GM12878 (cell line): ENCODE data around the gene KIF11. TPM values are rescaled to one million over a fixed set of nuclear protein-coding genes. Genes with fewer than 3 reads are reported as not detected.

ENCODE experiments used
- ATAC-seq: fragments of 200-7000 bp; cut with Tn5 transposase; 3 replicates; pipeline ENCODE4 v1.9.1; 2020; ENCODE audit warnings: mild to moderate bottlenecking, moderate library complexity
- BruUV-seq: library from RNA; stranded (reverse); fragments of 400-500 nt; replicated peaks from 2 replicates; lab custom pipeline; 2021; lab: Mats Ljungman, UMichigan
- CTCF ChIA-PET: fragments of 300-600 bp; sonication (Branson Sonifier 250); formaldehyde crosslinking; extraction: SDS; loops from one replicate; lab custom pipeline; 2021; ENCODE audit warnings: inconsistent platforms; lab: Yijun Ruan, JAX
- POLR2A ChIA-PET: fragments of 350-600 bp; formaldehyde crosslinking; extraction: SDS; loops from one replicate; lab custom pipeline; 2021; ENCODE audit warnings: inconsistent platforms; lab: Charles Lee
- RAD21 ChIA-PET: fragments of 300-600 bp; sonication (Branson Sonifier 250); formaldehyde crosslinking; loops from one replicate; lab custom pipeline; 2023; ENCODE audit warnings: antibody characterized with exemption; ENCODE audit not compliant: unreplicated experiment; lab: Charles Lee
- SMC1A ChIA-PET: fragments of 300-600 bp; sonication (Branson Sonifier 250); formaldehyde crosslinking; loops from one replicate; lab custom pipeline; 2023; ENCODE audit not compliant: unreplicated experiment, uncharacterized antibody; lab: Charles Lee
- DNase-seq: peaks from one replicate; pipeline ENCODE4 v3.0.0-alpha.2; 2011; ENCODE audit warnings: low read depth, low spot score
- FAIRE-seq: peaks from 3 replicates; lab custom pipeline; 2011; peaks lifted over from hg19 to GRCh38; lab: Jason Lieb, UNC
- H2AFZ ChIP-seq: 2 replicates; pipeline ENCODE4 v1.6.0; 2011; ENCODE audit warnings: low read depth, low read length, control low read depth; ENCODE audit not compliant: control insufficient read depth
- H3K27ac ChIP-seq: 2 replicates; pipeline ENCODE4 v1.5.1; 2011; ENCODE audit warnings: control low read depth; ENCODE audit not compliant: control insufficient read depth, insufficient read depth
- H3K27me3 ChIP-seq, 2 experiments: replicated peaks in 1 of 2; 2 replicates each; pipeline versions ENCODE4 v1.6.0 to v1.6.1; 2011; ENCODE audit warnings: low read length in 1 of 2; ENCODE audit not compliant: control insufficient read depth in 2 of 2, insufficient read depth in 2 of 2
- H3K36me3 ChIP-seq, 2 experiments: 2 replicates each; pipeline ENCODE4 v1.5.1; 2011; ENCODE audit warnings: low read length in 1 of 2; ENCODE audit not compliant: control insufficient read depth in 2 of 2, insufficient read depth in 2 of 2
- H3K4me1 ChIP-seq: 2 replicates; pipeline ENCODE4 v1.6.1; 2011; ENCODE audit warnings: mild to moderate bottlenecking, low read length, moderate library complexity, mixed read lengths; ENCODE audit not compliant: control insufficient read depth, insufficient read depth
- H3K4me2 ChIP-seq: 2 replicates; pipeline ENCODE4 v1.6.0; 2011; ENCODE audit warnings: control low read depth; ENCODE audit not compliant: control insufficient read depth, insufficient read depth
- H3K4me3 ChIP-seq: fragments of 200-600 bp; sonication (generic); 2 replicates; pipeline ENCODE4 v1.5.1; 2016
- H3K79me2 ChIP-seq: 2 replicates; pipeline ENCODE4 v1.6.0; 2011; ENCODE audit warnings: low read length; ENCODE audit not compliant: control insufficient read depth, insufficient read depth
- H3K9ac ChIP-seq: 2 replicates; pipeline ENCODE4 v1.8.0; 2011; ENCODE audit warnings: low read length, control low read depth, mixed read lengths; ENCODE audit not compliant: control insufficient read depth, insufficient read depth
- H3K9me3 ChIP-seq: replicated peaks from 3 replicates; pipeline ENCODE4 v1.5.1; 2011; ENCODE audit warnings: mild to moderate bottlenecking, low read length; ENCODE audit not compliant: control insufficient read depth, insufficient read depth
- H4K20me1 ChIP-seq: 2 replicates; pipeline ENCODE4 v1.6.0; 2011; ENCODE audit not compliant: control insufficient read depth, insufficient read depth
- POU2F2 ChIP-seq: IDR thresholded peaks from 3 replicates; pipeline ENCODE4 v1.6.1; 2011; ENCODE audit warnings: low read depth, mild to moderate bottlenecking, low read length, borderline replicate concordance
- PRDM15 ChIP-seq: fragments of 450-650 bp; formaldehyde crosslinking; IDR thresholded peaks from 2 replicates; pipeline ENCODE4 v1.4.0; 2020; ENCODE audit warnings: mild to moderate bottlenecking, moderate library complexity
- WGBS: methylation state at CpG from one replicate; pipeline ENCODE4 v1.1.6; 2016; ENCODE audit warnings: low lambda C conversion rate; ENCODE audit not compliant: insufficient replicate concordance, insufficient coverage; ENCODE audit errors: missing lambda C conversion rate; 5-methylcytosine and 5-hydroxymethylcytosine counted together
- in situ Hi-C: fragments of 300-500 bp; cut with MboI; formaldehyde crosslinking; loops from 9 replicates; pipeline ENCODE4 v1.14.3; 2018; ENCODE audit warnings: mixed read lengths
- intact Hi-C: fragments of 100-400 bp; cut with micrococcal nuclease; formaldehyde crosslinking; loops from one replicate; pipeline ENCODE4 v1.14.2; 2022; ENCODE audit not compliant: unreplicated experiment
- polyA plus RNA-seq, 11 experiments: library from polyadenylated mRNA; depleted of rRNA in 4 of 11; unstranded in 6 of 11; stranded (reverse) in 5 of 11; fragments of >200 nt; fragmentation: Nextera tagmentation in 4 of 11; fragmentation: Illumina TruSeq in 1 of 11; extraction: Ambion mirVana in 4 of 11; extraction: Trizol in 1 of 11; gene quantifications; 1 replicate in 1 of 11; 2 replicates in 10 of 11; pipeline versions ENCODE4 v1.2.1 to v1.2.3, GENCODE V29; 2011 to 2016; ENCODE audit warnings: inconsistent platforms in 2 of 11, missing spikeins in 2 of 11, low read depth in 1 of 11
- total RNA-seq, 4 experiments: library from RNA; depleted of rRNA in 3 of 4; stranded (reverse); fragments of >200 nt in 3 of 4; fragmentation: Illumina TruSeq in 1 of 4; extraction: Trizol in 1 of 4; gene quantifications; 2 replicates each; pipeline versions ENCODE4 v1.2.1 to v1.2.3, GENCODE V29; 2013 to 2021

KIF11 gene
- total and polyA plus RNA-seq, 10 of the 15 experiments (the other 5 are each of a cell fraction or from before 2014, with no cell fraction given): 14.1 to 79.8 (median 41.9) TPM

DNA sequence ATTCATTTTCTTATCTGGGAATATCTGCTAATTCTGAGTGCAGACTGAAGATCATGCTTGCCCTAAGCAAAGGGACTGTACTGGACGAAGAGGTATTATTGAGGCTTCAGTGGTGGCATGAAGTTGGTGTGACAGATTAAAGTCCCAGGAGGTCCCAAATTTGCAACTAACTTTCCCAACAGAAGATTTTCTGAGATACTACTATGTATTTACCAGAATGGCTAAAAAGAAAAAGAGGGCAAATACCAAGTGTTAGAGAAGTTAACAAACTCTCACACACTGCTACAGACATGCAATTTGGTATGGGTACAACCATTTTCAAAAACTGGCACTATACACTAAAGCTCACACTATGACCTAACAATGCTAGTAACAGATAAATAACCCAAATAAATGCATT, 47.4 kb upstream of the KIF11 start:
- WGBS: 100% methylated on average over 1 of the region's 1 CpG
- Histone ChIP-seq H3K27me3 (no peaks in the 10 kb centered on the region), H3K4me3 (no peak overlapping the region), H3K27ac (no peak overlapping the region), H3K9ac (no peak overlapping the region), H2AFZ (no peak overlapping the region), H4K20me1 (no peaks in the 10 kb centered on the region), H3K4me1 (peaks cover 8% of the 10 kb centered on the region), H3K36me3 (peaks cover 1 to 6% of the 10 kb centered on the region in 2 experiments; a peak in 1 of 4 replicates), H3K9me3 (no peaks in the 10 kb centered on the region), H3K79me2 (peaks cover 4% of the 10 kb centered on the region), H3K4me2 (no peak overlapping the region)
- in situ Hi-C loops: no loop called here
- SMC1A ChIA-PET: interaction anchor here (0.6 to 1.4 kb wide), 4 partner anchors 9 to 993 kb away, joined by 3 read pairs; no protein-coding TSS in a partner anchor
- BruUV-seq: no TSS peak
- POLR2A ChIA-PET: no interaction called here
- TF ChIP-seq POU2F2 (no peak), PRDM15 (CRISPR knock-in tag) (no peak)
- CTCF ChIA-PET: interaction anchor here (2.4 to 4.1 kb wide), 2 partner anchors 28 to 29 kb away, joined by 10 to 14 read pairs; partner anchors contain the start of gene IDE
- intact Hi-C loops: no loop called here
- DNase-seq: no peak
- ATAC-seq: no peak
- no peak for FAIRE-seq
- RAD21 ChIA-PET: no interaction called here
